ENCODE data around the gene NDUFV2. TPM values are rescaled to one million over a fixed set of nuclear protein-coding genes. Genes with fewer than 3 reads are reported as not detected.

NDUFV2 gene
- total and polyA plus RNA-seq, 2 of the 13 experiments (the other 11 are each of a cell fraction or from before 2014, with no cell fraction given) = 216 to 299 TPM

DNA sequence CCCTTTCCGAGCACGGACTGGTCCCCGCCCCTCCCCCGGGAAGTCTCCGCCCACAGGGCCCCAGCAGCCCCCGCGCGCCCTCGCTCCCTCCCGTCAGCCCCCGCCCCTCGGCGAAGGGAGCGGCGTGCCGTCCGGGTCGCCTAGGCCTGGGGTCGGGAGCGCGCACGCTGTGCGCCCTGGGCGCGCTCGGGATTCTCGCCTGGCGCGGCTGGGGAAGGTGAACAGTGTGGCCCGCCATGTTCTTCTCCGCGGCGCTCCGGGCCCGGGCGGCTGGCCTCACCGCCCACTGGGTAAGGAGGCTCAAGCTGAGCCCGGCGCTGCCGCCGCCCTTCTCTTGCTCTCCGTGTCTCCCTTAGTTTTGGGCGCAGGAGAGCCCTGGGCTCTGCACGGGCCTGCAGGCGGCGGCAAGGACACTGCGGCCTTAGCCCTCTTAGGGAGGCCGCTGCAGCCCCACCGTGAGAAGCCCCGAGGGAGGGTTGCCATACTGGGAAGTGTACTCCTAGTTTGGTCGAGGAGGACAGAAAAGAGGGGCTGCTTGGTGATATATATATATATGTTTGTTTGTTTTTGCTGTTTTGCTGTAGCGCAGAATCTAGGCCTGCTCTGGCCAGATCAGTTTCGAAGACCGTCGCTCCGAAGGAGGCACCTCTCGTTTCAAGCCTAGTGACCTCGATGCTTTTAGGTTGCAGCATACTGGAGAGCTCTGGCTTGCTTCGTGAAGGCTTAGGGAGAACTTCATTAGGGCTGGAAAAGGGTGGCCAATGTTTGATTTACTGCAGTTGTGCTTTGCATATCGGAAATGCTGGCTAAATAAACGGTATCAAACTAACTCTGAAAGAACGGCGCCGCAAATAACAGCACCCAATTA lies at the start of gene NDUFV2 (continued):
- TF ChIP-seq, protein P1, sequence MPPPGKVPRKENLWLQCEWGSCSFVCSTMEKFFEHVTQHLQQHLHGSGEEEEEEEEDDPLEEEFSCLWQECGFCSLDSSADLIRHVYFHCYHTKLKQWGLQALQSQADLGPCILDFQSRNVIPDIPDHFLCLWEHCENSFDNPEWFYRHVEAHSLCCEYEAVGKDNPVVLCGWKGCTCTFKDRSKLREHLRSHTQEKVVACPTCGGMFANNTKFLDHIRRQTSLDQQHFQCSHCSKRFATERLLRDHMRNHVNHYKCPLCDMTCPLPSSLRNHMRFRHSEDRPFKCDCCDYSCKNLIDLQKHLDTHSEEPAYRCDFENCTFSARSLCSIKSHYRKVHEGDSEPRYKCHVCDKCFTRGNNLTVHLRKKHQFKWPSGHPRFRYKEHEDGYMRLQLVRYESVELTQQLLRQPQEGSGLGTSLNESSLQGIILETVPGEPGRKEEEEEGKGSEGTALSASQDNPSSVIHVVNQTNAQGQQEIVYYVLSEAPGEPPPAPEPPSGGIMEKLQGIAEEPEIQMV (CRISPR knock-in tag; IDR thresholded peaks at IDR 0.05; ENCODE audit: low read depth) = no peak; the same call in 1 of the 2 replicates
- no peak for TF ChIP-seq BRCA1 (CRISPR knock-in tag; IDR thresholded peaks at IDR 0.05)
- TF ChIP-seq HNRNPL (IDR thresholded peaks at IDR 0.05; ENCODE audit: low read depth, low read length) = no peak
- no peak for TF ChIP-seq ZNF205 (CRISPR knock-in tag; IDR thresholded peaks at IDR 0.05)
- no peak for TF ChIP-seq NAIF1 (CRISPR knock-in tag; IDR thresholded peaks at IDR 0.05; ENCODE audit: borderline replicate concordance)
- TF ChIP-seq KLF13 (CRISPR knock-in tag; IDR thresholded peaks at IDR 0.05) = no peak; the same call in 1 of the 2 replicates
- TF ChIP-seq, protein P2, sequence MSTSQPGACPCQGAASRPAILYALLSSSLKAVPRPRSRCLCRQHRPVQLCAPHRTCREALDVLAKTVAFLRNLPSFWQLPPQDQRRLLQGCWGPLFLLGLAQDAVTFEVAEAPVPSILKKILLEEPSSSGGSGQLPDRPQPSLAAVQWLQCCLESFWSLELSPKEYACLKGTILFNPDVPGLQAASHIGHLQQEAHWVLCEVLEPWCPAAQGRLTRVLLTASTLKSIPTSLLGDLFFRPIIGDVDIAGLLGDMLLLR (CRISPR knock-in tag; IDR thresholded peaks at IDR 0.05) = 0 out of 2 replicates have a peak, but pooled peaks have one; percentile 45
- peak; percentile 79; the same call in 1 of the 2 replicates for TF ChIP-seq SRY (CRISPR knock-in tag; IDR thresholded peaks at IDR 0.05)
- no peak for TF ChIP-seq ZNF552 (CRISPR knock-in tag; IDR thresholded peaks at IDR 0.05; ENCODE audit: borderline replicate concordance)
- no peak; the same call in 1 of the 2 replicates for TF ChIP-seq ZNF747 (CRISPR knock-in tag; IDR thresholded peaks at IDR 0.05; ENCODE audit: borderline replicate concordance)
- TF ChIP-seq AHR (CRISPR knock-in tag; IDR thresholded peaks at IDR 0.05) = 0 out of 2 replicates have a peak, but pooled peaks have one; percentile 45
- TF ChIP-seq, protein P3, sequence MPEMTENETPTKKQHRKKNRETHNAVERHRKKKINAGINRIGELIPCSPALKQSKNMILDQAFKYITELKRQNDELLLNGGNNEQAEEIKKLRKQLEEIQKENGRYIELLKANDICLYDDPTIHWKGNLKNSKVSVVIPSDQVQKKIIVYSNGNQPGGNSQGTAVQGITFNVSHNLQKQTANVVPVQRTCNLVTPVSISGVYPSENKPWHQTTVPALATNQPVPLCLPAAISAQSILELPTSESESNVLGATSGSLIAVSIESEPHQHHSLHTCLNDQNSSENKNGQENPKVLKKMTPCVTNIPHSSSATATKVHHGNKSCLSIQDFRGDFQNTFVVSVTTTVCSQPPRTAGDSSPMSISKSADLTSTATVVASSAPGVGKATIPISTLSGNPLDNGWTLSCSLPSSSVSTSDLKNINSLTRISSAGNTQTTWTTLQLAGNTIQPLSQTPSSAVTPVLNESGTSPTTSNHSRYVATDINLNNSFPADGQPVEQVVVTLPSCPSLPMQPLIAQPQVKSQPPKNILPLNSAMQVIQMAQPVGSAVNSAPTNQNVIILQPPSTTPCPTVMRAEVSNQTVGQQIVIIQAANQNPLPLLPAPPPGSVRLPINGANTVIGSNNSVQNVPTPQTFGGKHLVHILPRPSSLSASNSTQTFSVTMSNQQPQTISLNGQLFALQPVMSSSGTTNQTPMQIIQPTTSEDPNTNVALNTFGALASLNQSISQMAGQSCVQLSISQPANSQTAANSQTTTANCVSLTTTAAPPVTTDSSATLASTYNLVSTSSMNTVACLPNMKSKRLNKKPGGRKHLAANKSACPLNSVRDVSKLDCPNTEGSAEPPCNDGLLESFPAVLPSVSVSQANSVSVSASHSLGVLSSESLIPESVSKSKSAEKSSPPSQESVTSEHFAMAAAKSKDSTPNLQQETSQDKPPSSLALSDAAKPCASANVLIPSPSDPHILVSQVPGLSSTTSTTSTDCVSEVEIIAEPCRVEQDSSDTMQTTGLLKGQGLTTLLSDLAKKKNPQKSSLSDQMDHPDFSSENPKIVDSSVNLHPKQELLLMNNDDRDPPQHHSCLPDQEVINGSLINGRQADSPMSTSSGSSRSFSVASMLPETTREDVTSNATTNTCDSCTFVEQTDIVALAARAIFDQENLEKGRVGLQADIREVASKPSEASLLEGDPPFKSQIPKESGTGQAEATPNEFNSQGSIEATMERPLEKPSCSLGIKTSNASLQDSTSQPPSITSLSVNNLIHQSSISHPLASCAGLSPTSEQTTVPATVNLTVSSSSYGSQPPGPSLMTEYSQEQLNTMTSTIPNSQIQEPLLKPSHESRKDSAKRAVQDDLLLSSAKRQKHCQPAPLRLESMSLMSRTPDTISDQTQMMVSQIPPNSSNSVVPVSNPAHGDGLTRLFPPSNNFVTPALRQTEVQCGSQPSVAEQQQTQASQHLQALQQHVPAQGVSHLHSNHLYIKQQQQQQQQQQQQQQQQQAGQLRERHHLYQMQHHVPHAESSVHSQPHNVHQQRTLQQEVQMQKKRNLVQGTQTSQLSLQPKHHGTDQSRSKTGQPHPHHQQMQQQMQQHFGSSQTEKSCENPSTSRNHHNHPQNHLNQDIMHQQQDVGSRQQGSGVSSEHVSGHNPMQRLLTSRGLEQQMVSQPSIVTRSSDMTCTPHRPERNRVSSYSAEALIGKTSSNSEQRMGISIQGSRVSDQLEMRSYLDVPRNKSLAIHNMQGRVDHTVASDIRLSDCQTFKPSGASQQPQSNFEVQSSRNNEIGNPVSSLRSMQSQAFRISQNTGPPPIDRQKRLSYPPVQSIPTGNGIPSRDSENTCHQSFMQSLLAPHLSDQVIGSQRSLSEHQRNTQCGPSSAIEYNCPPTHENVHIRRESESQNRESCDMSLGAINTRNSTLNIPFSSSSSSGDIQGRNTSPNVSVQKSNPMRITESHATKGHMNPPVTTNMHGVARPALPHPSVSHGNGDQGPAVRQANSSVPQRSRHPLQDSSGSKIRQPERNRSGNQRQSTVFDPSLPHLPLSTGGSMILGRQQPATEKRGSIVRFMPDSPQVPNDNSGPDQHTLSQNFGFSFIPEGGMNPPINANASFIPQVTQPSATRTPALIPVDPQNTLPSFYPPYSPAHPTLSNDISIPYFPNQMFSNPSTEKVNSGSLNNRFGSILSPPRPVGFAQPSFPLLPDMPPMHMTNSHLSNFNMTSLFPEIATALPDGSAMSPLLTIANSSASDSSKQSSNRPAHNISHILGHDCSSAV (CRISPR knock-in tag; IDR thresholded peaks at IDR 0.05; ENCODE audit: borderline replicate concordance) = no peak
- TF ChIP-seq STAG1 (CRISPR knock-in tag; IDR thresholded peaks at IDR 0.05) = 0 out of 2 replicates have a peak, but pooled peaks have one; percentile 8
- peak; percentile 45; the same call in 1 of the 2 replicates for TF ChIP-seq ZNF713 (CRISPR knock-in tag; IDR thresholded peaks at IDR 0.05)
- no peak for TF ChIP-seq HIVEP1 (CRISPR knock-in tag; IDR thresholded peaks at IDR 0.05)
- no peak; the same call in 1 of the 2 replicates for TF ChIP-seq ZFP36L2 (CRISPR knock-in tag; IDR thresholded peaks at IDR 0.05)
- TF ChIP-seq, protein P4, sequence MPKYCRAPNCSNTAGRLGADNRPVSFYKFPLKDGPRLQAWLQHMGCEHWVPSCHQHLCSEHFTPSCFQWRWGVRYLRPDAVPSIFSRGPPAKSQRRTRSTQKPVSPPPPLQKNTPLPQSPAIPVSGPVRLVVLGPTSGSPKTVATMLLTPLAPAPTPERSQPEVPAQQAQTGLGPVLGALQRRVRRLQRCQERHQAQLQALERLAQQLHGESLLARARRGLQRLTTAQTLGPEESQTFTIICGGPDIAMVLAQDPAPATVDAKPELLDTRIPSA (CRISPR knock-in tag; IDR thresholded peaks at IDR 0.05; ENCODE audit: borderline replicate concordance) = no peak
- peak; percentile 59; the same call in 1 of the 2 replicates for TF ChIP-seq ZNF337 (CRISPR knock-in tag; IDR thresholded peaks at IDR 0.05; ENCODE audit: borderline replicate concordance, low read depth)
